IPS-NIHi7 (cell line): ENCODE results near the gene KCNAB1.

Experiments
- DNase-seq: peaks from one replicate; pipeline ENCODE4 v3.0.0; 2012; ENCODE audit warnings: mixed read lengths; ENCODE audit errors: extremely low spot score

KCNAB1 gene

DNA sequence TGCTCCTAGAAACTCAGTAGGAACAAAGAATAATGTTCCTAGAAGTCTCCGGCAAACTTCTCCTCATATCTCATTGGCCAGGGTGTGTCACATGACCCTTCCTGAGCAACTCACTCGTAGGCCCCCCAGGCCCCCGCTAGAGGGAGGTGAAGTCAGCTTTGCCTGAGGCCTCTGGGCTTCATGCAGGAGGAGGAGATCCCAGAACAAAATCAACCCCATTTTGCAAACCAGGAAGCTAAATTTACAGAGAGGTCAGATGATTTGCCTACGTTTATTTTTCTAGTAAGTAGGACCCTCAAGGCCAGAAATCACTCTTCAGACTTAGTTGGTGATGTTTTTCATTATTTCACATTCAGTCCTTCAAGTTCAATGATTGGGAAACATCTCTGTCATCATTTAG, 335.5 kb downstream of the KCNAB1 start:
- peak; percentile 31 for DNase-seq

- peak; percentile 56 for DNase-seq
These were observed 336.4 kb downstream of the KCNAB1 start for GRCh38 chr3:156456771-156457224.

DNA sequence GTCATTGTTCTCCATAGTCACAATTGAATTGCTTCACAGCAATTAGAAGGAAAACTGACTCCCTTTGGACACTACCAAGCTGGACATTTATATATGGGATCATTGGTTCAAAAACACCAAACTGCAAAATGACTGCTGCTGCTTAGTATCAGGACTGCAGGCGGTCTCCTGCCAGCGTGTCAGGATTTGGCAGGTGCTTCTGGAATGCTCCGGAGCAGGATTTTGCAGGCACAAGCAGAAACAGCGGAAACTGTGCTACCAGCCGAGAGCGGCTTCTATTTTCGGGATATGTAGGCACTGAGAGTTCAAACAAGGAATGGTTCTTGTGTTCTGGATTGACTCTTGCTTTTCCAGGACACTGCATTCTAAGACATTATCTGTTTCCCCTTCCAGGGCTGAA, 339.1 kb downstream of the KCNAB1 start:
- no peak for DNase-seq

DNA sequence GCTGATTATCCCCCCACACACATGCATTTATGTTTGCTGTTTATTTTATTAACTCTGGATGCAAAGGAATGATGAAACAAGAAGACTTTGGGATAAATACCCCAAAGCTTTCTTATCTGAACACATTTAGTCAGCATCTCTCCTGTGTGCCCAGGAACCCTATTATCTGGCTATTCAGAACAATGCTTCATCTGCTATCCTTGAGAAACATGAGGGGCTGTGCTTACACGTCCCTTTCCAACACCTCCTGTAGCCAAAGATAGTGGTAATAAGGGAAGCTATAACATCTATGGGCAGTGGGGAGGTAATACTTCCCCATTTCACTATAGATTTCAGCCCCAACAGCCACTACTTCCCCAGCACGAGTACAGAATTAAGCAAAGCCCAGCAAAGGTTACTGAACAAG, 339.8 kb downstream of the KCNAB1 start:
- DNase-seq: no peak

GRCh38 chr3:156461889-156462288, 341.5 kb downstream of the KCNAB1 start:
- no peak for DNase-seq

DNA sequence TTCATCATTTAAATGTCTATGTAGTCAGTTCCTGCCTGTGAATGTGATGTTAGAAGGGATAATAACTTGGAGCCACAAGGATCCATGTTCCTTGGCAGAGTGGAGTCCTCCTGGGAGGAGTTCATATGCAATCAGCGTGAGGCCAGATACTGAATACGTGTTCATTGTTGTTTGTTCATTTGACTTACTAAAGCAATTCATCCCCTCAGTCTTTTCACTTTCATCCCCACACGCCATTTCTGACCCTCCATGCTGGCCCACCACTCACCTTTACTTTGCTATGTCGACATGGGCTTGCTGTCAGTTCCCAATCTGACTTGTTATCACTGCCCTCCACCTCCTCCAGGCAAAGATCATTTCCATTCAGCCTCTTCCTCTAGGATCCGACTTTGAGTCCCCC, 342.7 kb downstream of the KCNAB1 start:
- DNase-seq: no peak

DNA sequence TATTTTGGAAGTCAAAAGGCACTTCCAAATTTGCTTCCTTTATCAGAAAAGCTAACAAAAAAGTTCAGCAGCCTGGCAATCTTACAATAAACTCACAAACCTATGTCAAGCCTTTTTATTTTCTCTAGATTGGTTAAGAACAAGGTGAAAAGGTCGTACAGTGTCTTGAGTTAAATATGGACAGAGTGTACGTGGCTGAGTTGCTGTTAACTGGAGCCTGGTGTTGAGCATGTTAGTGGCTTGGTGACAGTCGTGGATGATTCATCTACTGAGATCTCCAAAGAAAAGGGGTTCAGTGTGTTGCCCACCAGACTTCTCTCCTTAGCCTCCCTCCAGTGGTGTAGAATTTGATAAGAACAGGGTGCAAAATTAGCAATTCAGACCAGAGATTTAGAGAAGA, 344.8 kb downstream of the KCNAB1 start:
- no peak for DNase-seq

DNA sequence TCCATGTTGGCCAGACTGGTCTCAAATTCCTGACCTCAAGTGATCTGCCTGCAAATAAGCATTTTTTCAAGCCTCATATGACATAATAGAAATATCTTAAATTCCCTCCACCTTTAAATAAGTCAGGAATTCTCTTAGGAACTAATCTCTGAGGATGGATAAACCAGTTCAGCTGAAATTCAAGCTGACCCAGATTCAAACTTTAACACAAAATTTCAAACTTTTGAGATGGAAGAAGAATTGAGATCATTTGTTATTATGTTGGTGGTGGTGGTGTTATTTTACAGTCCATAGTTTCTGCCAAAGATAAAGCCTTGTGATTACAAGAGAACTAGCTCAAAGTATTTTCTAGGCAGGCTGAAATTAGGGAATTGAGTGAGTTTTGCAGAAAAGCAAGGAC, 349.1 kb downstream of the KCNAB1 start:
- no peak for DNase-seq

- DNase-seq: no peak
These were observed 351.1 kb downstream of the KCNAB1 start for GRCh38 chr3:156471431-156471830.

GRCh38 chr3:156472150-156472549, 351.8 kb downstream of the KCNAB1 start:
- no peak for DNase-seq

DNA sequence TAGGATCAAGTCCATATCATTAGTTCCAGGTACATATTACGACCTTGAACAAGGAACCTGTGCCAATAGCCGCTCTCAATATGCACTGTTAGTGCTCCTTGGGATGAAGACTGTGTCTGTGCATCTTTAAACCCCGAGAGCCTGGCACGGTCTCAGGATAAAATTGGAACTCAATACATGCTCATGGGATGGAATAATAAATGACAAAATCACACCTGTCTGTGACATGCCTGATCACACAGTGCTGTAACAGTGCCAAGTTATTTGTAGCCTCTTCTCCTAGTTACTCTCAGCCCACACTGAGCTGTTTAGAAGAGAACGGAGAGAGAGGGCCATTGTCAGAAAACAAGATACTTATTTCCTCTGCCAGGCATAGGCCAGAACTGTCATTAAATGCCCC, 352.3 kb downstream of the KCNAB1 start:
- no peak for DNase-seq

DNA sequence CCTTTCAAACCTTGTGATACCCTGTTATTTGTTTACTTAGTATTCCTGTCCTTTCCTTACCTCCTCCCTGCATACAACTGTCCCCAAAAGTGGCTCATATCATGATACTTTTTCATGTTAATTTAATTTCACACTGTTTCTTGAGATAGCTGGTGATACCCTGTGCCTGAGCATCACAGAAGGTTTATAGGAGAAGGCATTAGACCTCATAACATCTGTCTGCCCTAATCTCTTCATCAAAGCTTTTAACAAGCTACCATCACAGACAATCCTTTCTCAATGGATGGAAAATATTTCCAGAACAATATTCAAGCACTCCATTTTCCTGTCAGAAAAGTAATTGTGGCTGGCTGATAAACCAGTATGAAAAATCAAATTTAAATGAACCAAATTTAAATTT, 353.0 kb downstream of the KCNAB1 start:
- DNase-seq: no peak

DNA sequence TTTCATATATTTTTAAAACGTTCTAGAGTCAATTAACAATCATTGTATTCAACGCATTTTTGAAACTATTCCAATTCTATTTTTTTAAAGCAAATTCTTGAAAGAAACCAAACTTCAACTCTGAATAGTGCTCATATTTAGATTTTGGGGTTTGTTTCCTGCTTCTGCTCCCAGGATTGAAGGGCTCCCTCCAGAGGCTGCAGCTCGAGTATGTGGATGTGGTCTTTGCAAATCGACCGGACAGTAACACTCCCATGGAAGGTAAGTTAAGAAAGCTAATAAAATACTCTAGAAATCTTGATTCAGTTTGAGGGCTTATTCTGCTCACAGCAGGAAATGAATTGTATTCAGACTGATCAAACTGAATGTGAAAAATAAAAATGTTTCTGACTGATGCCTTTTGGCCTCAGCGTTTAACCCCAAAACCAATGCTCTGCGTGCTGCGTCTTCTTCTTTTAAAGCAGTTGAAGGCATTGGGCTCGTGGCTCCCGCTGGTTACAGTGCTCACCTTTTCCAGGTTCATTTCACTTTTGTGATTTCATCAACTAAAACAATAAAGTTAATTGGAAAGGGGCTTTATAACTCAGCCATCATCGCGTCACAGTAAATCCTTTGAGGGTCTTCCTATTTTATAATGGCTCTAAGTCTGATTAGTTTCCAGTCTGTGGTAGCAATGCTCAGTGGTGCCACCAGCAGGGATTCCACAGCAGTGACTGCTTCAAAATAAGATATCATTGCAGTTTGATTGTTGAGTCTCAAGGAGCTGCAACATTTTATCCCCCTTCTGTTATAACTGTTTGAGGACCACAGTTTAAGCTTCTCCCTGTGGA, 354.4 kb downstream of the KCNAB1 start:
- DNase-seq: peak; percentile 63

- peak; percentile 31 for DNase-seq
These were observed 356.9 kb downstream of the KCNAB1 start for GRCh38 chr3:156477323-156477722.

DNA sequence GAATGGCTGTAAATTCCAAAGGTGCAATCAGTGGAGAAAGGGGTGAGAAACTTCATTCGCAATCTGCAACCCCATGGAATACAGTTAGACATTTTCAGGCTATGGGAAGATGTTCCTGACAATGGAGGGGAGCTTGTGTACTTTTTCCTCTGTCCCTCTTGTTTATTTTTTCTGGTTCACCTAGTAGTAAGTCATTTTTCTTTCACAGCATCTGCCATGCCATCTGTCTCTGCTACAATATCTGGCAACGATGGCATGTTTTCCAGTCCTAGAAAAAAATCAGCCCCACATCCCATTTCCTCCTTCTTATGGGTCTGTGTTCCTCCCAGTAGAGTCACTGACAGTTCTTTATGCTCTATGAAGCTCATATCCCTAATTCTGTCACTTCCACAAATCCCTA, 358.5 kb downstream of the KCNAB1 start:
- DNase-seq: no peak

- DNase-seq: no peak
These were observed 359.2 kb downstream of the KCNAB1 start for GRCh38 chr3:156479604-156480003.

DNA sequence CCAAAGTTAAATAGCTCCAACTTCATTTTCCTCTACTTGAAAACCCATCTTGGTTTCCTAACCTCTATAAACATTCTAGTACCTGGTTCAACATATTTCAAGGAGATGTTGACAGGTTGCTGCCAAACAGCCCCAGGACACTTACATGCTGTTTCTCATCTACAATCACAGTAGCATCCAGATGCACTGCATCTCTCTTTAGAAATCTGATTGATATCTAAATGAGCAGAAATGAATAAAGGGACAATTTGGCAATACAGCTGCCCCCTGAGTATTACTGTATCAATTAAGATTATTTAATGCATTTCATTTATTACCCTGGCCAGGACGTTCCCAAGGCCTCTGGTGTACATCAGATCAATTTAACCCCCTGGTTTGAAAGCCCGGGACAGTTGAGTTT, 360.6 kb downstream of the KCNAB1 start:
- DNase-seq: no peak

- no peak for DNase-seq
These were observed 362.6 kb downstream of the KCNAB1 start for GRCh38 chr3:156483002-156483401.

DNA sequence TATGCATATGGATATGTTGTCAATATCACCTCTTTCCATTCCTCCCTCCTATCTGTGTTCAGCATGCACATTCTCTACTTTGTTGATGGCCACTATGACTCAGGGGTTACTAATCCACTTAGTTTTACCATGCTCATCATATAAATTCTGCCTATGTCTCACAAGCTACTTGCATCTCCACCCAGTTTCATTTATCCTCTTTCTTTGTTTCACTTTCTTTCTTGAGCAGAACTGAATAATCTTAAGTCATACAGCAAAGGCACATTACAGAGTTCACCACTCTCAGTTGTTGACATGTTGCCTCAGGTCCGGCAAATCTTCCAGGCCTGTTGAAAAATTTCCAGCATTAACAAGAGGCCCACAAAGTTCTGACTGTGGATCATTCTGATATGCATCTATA, 363.0 kb downstream of the KCNAB1 start:
- no peak for DNase-seq

- no peak for DNase-seq
These were observed 363.8 kb downstream of the KCNAB1 start for GRCh38 chr3:156483961-156484787.

- DNase-seq: no peak
These were observed 368.4 kb downstream of the KCNAB1 start for GRCh38 chr3:156488767-156489166.

DNA sequence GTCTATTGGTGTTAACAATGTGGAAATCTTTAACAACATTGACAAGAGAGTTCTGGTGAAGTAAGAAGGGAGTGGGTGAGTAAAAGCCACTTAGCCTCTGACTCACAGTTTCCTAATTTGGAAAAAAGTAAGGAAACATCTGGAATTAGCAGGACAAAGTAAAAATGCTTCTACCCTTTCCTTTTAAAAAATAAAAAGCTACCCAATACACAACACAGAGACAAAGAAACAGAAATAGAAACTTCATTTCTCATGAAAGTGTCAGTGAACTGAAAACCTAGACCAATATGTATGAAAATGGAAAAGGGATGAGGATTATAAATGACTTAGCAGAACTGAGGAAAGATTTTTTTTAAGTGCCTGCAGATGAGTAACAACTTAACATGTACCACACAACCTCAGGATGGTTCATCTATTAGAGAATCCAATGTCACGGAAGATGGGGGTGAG, 369.1 kb downstream of the KCNAB1 start:
- no peak for DNase-seq

DNA sequence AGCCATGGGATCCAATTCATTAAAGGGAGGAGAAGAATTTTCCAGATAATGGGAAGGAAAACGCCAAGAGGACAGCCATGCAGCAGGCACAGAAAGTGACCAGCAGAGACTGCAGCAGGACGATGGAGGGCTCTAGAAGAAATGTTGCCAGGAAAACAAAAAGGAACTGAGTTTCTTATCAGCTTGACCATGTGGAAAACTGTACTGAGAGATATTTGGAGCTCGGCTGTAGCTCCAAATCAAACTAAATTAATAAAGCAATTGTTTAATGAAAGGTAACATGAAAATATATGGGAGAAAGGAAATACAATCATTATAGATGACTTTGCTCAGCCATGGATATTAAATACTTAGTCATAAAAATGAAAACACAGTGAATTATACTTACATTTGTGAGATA, 370.8 kb downstream of the KCNAB1 start:
- DNase-seq: no peak
